Sigmoid colon (tissue), 7 donors: ENCODE results near the gene PHF23. TPM values are rescaled to one million over a fixed set of nuclear protein-coding genes. Genes with fewer than 3 reads are reported as not detected.

Experiments used
- DNase-seq: peaks from one replicate; pipeline ENCODE4 v3.0.0-alpha.2; 2019
- H3K27ac ChIP-seq, 4 donors: fragments of 200-600 bp; sonication (generic); one replicate each; pipeline ENCODE4 v1.5.1; 2016 to 2019; ENCODE audit warnings: mild to moderate bottlenecking in 1 of 4
- H3K27me3 ChIP-seq, 3 donors: fragments of 200-600 bp; sonication (generic); one replicate each; pipeline ENCODE4 v1.5.1; 2019; ENCODE audit warnings: mild to moderate bottlenecking in 1 of 3
- H3K36me3 ChIP-seq, 4 donors: fragments of 200-600 bp; sonication (generic); one replicate each; pipeline ENCODE4 v1.5.1; 2016 to 2019
- H3K4me1 ChIP-seq, 4 donors: fragments of 200-600 bp; sonication (generic); one replicate each; pipeline ENCODE4 v1.5.1; 2017 to 2019
- H3K4me3 ChIP-seq, 4 donors: fragments of 200-600 bp; sonication (generic); one replicate each; pipeline ENCODE4 v1.5.1; 2017 to 2019; ENCODE audit warnings: mild to moderate bottlenecking in 2 of 4, moderate library complexity in 1 of 4
- H3K9me3 ChIP-seq, 4 donors: fragments of 200-600 bp in 3 of 4; sonication (generic) in 3 of 4; one replicate each; pipeline versions ENCODE4 v1.5.1 to v1.6.1; 2013 to 2019
- CTCF ChIP-seq, 4 experiments: fragments of 450-650 bp in 3 of 4; fragments of 200-600 bp in 1 of 4; IDR thresholded peaks; one replicate each; pipeline ENCODE4 v1.5.1; 2016 to 2019; ENCODE audit warnings: antibody characterized with exemption in 4 of 4, mild to moderate bottlenecking in 3 of 4, moderate library complexity in 2 of 4
- EP300 ChIP-seq, 4 donors: sonication (generic); formaldehyde crosslinking; IDR thresholded peaks; one replicate each; pipeline ENCODE4 v1.6.1; 2017; ENCODE audit warnings: antibody characterized with exemption in 4 of 4
- POLR2A ChIP-seq, 2 donors: fragments of 450-650 bp; IDR thresholded peaks; one replicate each; pipeline ENCODE4 v1.6.1; 2016; ENCODE audit warnings: antibody characterized with exemption in 2 of 2, mild to moderate bottlenecking in 2 of 2, moderate library complexity in 2 of 2
- POLR2AphosphoS5 ChIP-seq, 4 donors: sonication (generic); formaldehyde crosslinking; IDR thresholded peaks; one replicate each; pipeline ENCODE4 v1.6.1; 2017; ENCODE audit warnings: antibody characterized with exemption in 4 of 4
- WGBS, 2 donors: extraction: QIAGEN DNeasy Blood & Tissue Kit; methylation state at CpG; one replicate each; pipeline ENCODE4 v1.1.7; 2013; 5-methylcytosine and 5-hydroxymethylcytosine counted together
- intact Hi-C: fragments of 100-400 bp; cut with DNase I; formaldehyde crosslinking; loops from one replicate; pipeline ENCODE4 v1.15.1; 2023
- polyA plus RNA-seq, 3 donors: library from polyadenylated mRNA; stranded (reverse); fragments of 200-250 nt; gene quantifications; one replicate each; pipeline ENCODE4 v1.2.3, GENCODE V29; 2013
- total RNA-seq, 4 donors: library from RNA; depleted of rRNA; stranded (reverse); fragments of >200 nt; gene quantifications; one replicate each; pipeline ENCODE4 v1.1.0, GENCODE V29; 2016
- donor health status: healthy with polysubstance abuse.
- donor health status: Bipolar disorder and iron deficiency.
- donor health status: healthy.

Gene PHF23
- total and polyA plus RNA-seq, 7 donors, result 23.1 to 45.6 (median 44.9) TPM

DNA sequence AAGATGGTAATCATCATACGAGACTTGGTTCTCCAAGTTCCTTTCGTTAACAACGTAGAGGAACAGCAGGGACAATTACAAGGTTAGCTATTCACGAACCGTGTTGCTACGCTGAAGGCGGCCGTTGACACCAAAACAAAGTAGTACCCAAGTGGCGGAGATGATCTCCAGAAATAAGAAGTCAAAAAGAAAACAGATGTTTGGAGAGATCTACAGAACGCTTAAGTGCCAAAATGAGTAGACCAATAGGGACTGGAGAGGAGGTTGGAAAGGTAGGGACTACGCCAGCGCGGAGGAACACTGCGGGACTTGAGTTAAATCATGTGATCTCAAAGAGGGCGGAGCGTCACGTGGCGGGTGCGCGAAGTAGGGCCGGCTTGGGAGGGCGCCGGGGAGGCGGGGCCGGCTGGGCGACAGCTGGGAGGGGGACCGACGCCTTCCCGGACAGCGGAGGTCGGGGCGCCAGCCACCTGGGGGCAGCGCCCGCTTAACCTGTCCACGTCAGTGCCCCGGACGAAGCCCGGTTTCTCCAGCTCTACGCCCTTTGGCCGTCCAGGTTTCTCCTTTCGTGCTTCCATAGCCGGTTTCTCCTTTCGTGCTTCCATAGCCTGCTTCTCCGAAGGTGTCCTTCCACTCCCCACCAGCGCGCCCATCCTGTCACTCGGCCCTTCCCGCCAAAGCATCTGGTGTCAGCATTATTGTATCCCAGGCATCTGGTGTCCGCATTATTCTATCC lies 3.6 kb upstream of the PHF23 start:
- peak; percentile 99 for DNase-seq
- Histone ChIP-seq H3K4me1 (peaks cover 0 to 31% (median 28%) of the 10 kb centered on the region in 4 donors), H3K36me3 (peaks cover 20 to 49% (median 31%) of the 10 kb centered on the region in 4 donors), H3K27me3 (no peaks in the 10 kb centered on the region), H3K9me3 (no peaks in the 10 kb centered on the region), H3K27ac (peak overlapping the region; percentile 96 to 99 (median 98)), H3K4me3 (peak overlapping the region; percentile 74 to 100 (median 94))
- intact Hi-C loops, result loop anchor here (5.0 kb wide), 3 partner anchors 64 to 599 kb away; partner anchors contain the start of genes EIF5A and TMEM256
- TF ChIP-seq CTCF (IDR thresholded peaks at IDR 0.05), result no peak
- TF ChIP-seq POLR2AphosphoS5 (IDR thresholded peaks at IDR 0.05), result peak; percentile 84 to 96 (median 92)
- TF ChIP-seq EP300 (IDR thresholded peaks at IDR 0.05), result peak in 2 of 4 donors; percentile 87 to 88
- TF ChIP-seq POLR2A (IDR thresholded peaks at IDR 0.05), result peak in 1 of 2 donors; percentile 64
- 1 to 2% methylated on average over 49 of the region's 49 CpGs for WGBS, 2 donors

DNA sequence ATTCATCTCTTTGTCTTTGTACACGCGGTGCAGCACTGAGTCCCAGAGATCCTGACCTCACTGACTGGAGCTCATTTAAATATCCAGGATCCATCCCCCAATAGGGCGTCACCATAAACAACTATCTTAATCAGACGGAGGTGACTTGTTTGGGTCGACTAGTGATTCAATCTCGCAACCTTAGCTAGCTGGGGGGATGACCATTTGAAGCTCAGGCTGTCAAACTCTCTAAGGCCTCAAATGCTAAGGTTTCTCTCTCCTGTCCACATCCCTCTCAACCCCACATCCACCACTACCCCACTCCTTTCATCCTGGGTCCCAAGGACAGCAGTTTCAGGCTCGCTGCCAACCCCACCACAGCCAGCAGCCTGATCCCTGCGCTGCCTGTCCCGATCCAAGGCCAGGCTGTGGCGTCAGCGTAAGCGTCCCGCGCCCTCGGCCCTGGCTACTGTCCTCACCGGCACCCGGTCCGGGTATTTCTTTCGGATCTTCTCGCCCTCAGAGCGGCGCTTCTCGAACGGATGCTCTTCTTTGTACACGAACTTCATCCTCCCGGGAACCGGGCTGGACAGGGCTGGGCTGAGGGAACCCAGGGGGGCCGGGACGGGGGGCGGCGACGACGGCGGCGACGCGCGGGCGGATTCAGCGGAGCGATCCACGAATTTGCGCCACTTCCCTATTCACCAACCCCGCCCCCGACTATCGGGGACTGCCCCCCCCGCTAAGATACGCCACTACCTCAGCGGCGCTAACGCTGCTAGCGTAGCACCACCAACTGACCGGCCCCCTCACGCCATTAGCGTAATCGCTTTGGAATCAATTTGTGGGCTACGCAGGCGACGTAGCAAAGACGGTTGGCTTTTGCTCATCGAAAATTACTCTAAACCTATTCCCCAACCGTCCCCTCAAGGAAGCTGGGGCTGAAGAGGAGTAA lies 2.8 kb upstream of the PHF23 start, which contains the start of gene GABARAP:
Gene GABARAP, minus strand, starts transcription at position 667 of the 934 bp plus-strand sequence. Its CDS starts 119 bp downstream, at position 548.
- DNase-seq, result peak; percentile 97
- Histone ChIP-seq H3K4me1 (peaks cover 0 to 38% (median 35%) of the 10 kb centered on the region in 4 donors), H3K4me3 (peak within 1 kb of the TSS; percentile 74 to 100 (median 94)), H3K9me3 (no peaks in the 10 kb centered on the region), H3K27me3 (no peaks in the 10 kb centered on the region), H3K27ac (peak within 1 kb of the TSS; percentile 96 to 99 (median 98)), H3K36me3 (peaks cover 20 to 50% (median 30%) of the 10 kb centered on the region in 4 donors)
- 0% methylated on average over 62 of the region's 62 CpGs for WGBS, 2 donors
- peak; percentile 74 to 85 (median 80) for TF ChIP-seq POLR2AphosphoS5 (IDR thresholded peaks at IDR 0.05)
- no peak for TF ChIP-seq EP300 (IDR thresholded peaks at IDR 0.05)
- TF ChIP-seq POLR2A (IDR thresholded peaks at IDR 0.05), result peak; percentile 71 to 77
- TF ChIP-seq CTCF (IDR thresholded peaks at IDR 0.05), result no peak
- intact Hi-C loops, result loop anchor here (5.0 kb wide), 3 partner anchors 65 to 600 kb away; partner anchors contain the start of genes EIF5A and TMEM256

DNA sequence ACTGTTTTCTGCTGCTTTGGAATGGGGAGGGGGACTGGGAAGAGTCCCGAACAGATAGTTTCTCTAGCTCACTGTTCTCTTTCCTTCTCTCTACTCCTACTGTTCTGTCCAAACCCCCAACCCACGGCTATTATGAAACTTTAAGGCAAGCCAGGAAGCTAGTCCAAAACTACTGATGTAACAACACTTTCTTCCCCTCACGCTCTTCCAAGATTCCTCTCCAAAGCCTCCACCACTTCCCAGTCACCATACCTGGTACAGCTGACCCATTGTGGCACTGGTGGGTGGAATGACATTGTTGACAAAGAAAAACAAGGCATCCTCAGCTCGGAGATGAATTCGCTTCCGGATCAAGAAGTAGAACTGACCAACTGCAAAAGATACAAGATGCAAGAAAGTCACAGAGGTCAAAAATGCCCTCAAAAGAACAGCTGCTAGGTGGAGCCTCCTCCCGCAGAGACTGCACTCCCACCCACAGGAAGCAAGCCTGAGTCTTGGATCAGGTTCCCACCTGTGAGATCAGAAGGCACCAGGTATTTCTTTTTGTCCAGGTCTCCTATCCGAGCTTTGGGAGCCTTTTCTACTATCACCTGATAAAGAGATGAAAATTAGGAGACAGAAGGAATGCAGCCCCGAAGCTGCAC lies 2.0 kb upstream of the PHF23 start:
- H3K27me3 ChIP-seq, result no peaks in the 10 kb centered on the region
- no peak for TF ChIP-seq POLR2AphosphoS5 (IDR thresholded peaks at IDR 0.05)
- intact Hi-C loops, result loop anchor here (5.0 kb wide), 3 partner anchors 66 to 601 kb away; partner anchors contain the start of genes EIF5A and TMEM256

DNA sequence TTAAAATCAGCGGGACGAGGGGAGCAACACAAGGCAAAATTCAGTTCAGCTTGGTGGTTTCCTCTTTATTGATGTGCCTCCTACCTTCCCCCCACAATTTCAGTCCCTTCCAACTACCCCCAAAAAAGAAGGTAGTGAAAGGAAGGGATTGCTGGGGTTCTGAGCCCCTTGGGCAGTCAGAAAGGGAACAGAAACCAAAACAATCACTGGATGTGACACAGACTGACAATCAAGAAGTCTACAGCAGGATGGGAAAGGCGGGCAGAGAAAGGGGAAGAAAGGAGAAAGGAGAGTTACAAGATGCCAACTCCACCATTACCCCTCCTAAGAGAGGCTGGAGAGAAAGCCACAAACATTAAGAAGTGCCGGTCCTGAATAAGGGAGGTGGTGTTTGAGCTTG lies 1.1 kb upstream of the PHF23 start:
- Histone ChIP-seq H3K27ac (peak overlapping the region; percentile 96 to 99 (median 98)), H3K9me3 (no peaks in the 10 kb centered on the region), H3K4me3 (peak overlapping the region in 3 of 4 donors; percentile 19 to 100 (median 100)), H3K4me1 (peaks cover 0 to 45% (median 44%) of the 10 kb centered on the region in 4 donors), H3K27me3 (no peaks in the 10 kb centered on the region), H3K36me3 (peaks cover 13 to 51% (median 26%) of the 10 kb centered on the region in 4 donors)
- 55 to 64% methylated on average over 4 of the region's 4 CpGs for WGBS, 2 donors
- TF ChIP-seq CTCF (IDR thresholded peaks at IDR 0.05) (no peak), POLR2A (IDR thresholded peaks at IDR 0.05) (no peak), EP300 (IDR thresholded peaks at IDR 0.05) (no peak), POLR2AphosphoS5 (IDR thresholded peaks at IDR 0.05) (no peak)
- intact Hi-C loops, result loop anchor here (5.0 kb wide), 3 partner anchors 67 to 602 kb away; partner anchors contain the start of genes EIF5A and TMEM256
- no peak for DNase-seq

More for the DNA sequence above, 2.0 kb upstream of the PHF23 start:
- DNase-seq, result no peak
- Histone ChIP-seq H3K27ac (peak overlapping the region; percentile 96 to 99 (median 98)), H3K4me3 (peak overlapping the region; percentile 74 to 100 (median 94)), H3K9me3 (no peaks in the 10 kb centered on the region), H3K4me1 (peaks cover 0 to 41% (median 39%) of the 10 kb centered on the region in 4 donors), H3K36me3 (peaks cover 19 to 51% (median 26%) of the 10 kb centered on the region in 4 donors)
- 11 to 46% methylated on average over 9 of the region's 9 CpGs for WGBS, 2 donors
